TTC549 (cell line): ENCODE data around the gene RTKN2.
"Not testable (repeated sequence)": the region's sequence is repeated elsewhere in the genome, so short reads cannot be mapped to it uniquely, and the experiment has no call there.

Source experiments
- FAIRE-seq: peaks from 2 replicates; lab custom pipeline; 2012; peaks lifted over from hg19 to GRCh38; lab: Jason Lieb, UNC

RTKN2 gene

DNA sequence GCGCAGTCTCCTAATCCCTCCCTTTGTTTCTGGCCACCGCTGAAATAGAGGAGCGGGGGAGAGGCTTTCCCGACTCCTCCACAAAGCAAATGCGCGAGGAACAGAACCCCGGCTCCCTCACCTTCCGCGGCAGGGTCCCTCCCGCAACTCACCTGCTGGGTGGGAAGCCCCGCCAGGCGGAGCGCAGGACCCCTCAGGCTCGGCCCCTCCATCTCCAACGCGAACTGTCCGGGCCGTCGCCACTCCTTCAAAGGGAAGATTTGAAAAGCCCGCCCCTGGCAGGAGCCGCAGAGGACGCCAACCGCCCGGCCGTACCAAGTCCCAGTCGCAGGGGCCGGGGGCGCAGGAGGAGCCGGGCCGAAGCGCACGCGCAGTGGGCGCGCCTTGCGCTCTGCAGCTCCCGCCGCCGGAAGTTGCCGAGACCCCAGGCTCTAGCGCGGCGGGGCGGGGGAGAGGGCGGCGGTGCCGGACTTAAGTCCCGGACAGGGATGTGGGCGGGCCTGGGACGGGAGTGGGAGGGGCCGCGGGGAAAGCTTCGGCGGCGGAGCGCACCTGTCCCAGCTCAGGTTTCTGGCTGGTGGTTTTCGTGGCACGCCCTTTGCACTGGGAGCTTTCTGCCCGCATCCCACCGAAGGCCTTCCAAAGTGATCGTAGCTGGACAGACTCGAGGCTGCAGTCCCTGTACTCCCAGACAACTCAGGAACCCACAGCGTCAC is at the start of gene RTKN2:
TSS of gene RTKN2 (minus strand) at position 446 of the 716 bp plus-strand sequence. CDS start at position 212, 234 bp downstream.
- no peak for FAIRE-seq

DNA sequence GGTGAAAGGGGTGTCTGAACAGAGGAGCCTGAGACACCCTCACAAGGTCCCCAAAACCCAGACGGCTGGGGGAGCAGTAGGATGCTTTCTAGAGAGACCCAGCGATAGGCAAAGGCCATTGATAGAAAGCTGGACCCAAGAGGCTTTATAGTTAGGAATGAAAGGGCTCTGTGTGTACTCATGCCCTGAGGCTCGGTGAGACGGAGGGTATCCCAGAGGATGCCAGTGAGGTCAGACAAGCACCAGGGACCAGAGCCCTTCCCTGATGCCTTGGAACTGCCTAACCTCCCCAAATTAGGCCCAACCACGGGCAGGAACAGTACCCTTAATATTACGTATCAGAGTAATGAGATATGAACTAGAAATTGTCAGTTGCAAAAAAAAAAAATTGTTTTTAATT is 48.6 kb upstream of the RTKN2 start:
- no peak for FAIRE-seq

GRCh38 chr10:62309254-62309653 is 40.6 kb upstream of the RTKN2 start:
- FAIRE-seq, result no peak

GRCh38 chr10:62308101-62308500 is 39.5 kb upstream of the RTKN2 start:
- FAIRE-seq, result no peak

GRCh38 chr10:62307635-62308034 is 39.0 kb upstream of the RTKN2 start:
- FAIRE-seq, result no peak

DNA sequence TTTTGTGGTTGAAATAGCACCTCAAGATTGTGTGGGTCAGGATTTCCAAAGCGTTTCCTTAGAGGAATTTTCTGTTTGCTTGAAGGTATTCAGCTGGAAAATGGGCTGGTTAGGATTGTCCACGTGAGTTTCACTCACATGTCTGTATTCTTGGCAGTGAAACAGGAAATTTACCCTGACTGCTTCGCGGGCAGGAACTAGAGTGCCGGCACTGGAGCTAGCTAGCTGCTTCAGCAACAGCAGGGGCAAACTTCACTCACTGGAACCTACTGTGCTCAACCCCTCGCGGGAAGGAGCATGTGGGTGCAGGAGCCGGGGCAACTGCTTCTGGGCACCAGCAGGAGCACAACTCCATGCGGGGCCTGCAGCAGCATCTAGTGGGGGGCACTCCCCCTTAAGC is 38.0 kb upstream of the RTKN2 start:
- FAIRE-seq, result no peak

GRCh38 chr10:62305813-62306212 is 37.2 kb upstream of the RTKN2 start:
- FAIRE-seq, result no peak

- no peak for FAIRE-seq
Observed at GRCh38 chr10:62303922-62304321, 35.3 kb upstream of the RTKN2 start.

GRCh38 chr10:62302760-62303159 is 34.1 kb upstream of the RTKN2 start:
- no peak for FAIRE-seq

DNA sequence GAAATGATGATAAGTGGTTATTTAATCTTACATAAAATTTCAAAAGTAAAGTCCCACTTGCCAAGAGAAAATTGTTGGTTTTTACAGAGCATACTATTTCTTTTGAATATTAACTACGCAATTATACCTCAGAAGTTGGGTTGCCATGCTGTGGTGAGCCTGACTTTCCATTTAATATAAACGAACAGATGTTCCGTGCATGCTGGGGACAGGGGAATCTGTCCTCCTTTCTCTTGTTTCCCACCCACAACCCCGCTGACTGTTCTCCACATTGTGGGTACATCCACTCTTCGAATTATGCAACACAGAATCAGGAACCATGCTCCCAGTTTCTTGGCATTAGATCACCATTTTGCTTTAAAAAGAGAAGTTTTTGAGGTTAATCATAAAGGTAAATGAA is 29.2 kb upstream of the RTKN2 start:
- no peak for FAIRE-seq

DNA sequence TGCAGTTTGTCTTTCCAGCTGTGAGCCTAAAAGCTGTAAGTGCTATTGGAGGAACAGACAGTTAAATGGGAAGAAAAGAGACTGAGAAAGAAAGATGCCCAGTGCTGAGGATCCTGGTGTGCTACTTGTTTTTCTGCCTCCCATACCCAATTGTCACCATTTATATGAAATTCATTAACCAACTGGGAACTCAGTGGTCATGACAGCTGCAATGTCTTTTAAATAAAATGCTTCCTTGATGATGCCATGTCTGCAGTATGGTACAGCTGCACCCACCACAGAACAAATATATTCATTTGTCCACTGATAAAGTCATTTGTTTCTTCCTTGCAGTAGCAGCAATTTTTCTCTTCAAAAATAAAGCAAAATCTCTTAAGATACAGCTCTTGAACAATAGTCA is 15.6 kb upstream of the RTKN2 start:
- FAIRE-seq, result no peak

DNA sequence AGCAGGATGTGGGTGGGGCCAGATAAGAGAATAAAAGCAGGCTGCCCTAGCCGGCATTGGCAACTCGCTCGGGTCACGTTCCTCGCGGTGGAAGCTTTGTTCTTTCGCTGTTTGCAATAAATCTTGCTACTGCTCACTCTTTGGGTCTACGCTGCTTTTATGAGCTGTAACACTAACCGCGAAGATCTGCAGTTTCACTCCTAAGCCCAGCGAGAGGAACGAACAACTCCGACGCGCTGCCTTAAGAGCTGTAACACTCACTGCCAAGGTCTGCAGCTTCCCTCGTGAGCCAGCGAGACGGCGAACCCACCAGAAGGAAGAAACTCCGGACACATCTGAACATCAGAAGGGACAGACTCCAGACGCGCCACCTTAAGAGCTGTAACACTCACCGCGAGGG is 12.7 kb upstream of the RTKN2 start:
- not testable (repeated sequence) for FAIRE-seq

DNA sequence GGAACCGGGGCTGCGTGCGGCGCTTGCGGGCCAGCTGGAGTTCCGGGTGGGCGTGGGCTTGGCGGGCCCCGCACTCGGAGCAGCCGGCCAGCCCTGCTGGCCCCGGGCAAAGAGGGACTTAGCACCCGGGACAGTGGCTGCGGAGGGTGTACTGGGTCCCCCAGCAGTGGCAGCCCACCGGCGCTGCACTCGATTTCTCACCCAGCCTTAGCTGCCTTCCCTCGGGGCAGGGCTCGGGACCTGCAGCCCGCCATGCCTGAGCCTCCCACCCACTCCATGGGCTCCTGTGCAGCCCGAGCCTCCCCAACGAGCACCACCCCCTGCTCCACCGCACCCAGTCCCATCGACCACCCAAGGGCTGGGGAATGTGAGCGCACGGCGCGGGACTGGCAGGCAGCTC is 11.7 kb upstream of the RTKN2 start:
- FAIRE-seq, result not testable (repeated sequence)

DNA sequence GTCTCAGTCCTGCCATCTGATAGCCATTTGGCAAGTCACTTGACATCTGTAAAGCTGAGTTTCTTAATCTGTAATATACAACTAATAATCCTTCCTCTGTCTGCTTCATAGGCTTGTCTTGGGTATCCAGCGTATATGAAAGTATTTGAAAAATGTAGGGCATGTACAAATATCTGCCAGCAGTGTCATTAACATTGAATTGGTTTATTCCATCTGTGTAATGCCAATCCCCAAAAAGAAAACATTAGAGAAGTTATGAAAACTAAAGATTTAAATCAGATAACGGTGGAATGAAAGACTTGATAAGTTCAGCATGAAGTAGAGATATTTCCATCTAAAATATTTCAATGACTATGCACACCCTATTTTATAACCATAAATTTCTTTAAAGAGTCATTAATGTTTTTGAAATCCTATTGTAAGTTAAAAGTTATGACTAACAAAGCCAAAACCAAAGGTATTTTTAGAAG is 9.8 kb upstream of the RTKN2 start:
- FAIRE-seq, result no peak

DNA sequence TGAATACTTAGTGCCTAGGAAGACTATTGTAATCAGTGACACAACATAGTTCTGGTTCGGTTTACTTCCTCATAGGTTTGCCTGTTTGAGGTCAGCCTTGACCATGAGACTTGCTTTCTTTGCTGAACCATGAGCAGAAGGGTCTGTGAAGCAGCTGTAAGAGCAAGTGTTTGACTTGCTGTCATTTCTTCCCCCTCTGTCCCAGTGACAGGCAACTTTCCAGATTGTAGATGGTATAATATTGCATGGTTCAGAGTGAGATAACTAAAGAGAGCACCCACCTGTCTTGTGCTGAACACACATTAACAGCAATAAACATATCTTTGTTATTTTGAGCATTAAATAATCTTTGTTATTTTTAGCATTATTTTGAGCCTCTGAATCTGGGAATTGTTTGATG is 9.3 kb upstream of the RTKN2 start:
- no peak for FAIRE-seq

- FAIRE-seq, result no peak
Observed at GRCh38 chr10:62270020-62270419, 1.4 kb upstream of the RTKN2 start.

GRCh38 chr10:62268027-62268398 is 631 bp downstream of the RTKN2 start:
- no peak for FAIRE-seq

GRCh38 chr10:62266611-62267010 is 2.0 kb downstream of the RTKN2 start:
- FAIRE-seq, result no peak

- FAIRE-seq, result no peak
Observed at GRCh38 chr10:62266147-62266546, 2.5 kb downstream of the RTKN2 start.

- peak; percentile 92 for FAIRE-seq
Observed at GRCh38 chr10:62264702-62265436, 3.8 kb downstream of the RTKN2 start.

- FAIRE-seq, result no peak
Observed at GRCh38 chr10:62264126-62264525, 4.5 kb downstream of the RTKN2 start.

DNA sequence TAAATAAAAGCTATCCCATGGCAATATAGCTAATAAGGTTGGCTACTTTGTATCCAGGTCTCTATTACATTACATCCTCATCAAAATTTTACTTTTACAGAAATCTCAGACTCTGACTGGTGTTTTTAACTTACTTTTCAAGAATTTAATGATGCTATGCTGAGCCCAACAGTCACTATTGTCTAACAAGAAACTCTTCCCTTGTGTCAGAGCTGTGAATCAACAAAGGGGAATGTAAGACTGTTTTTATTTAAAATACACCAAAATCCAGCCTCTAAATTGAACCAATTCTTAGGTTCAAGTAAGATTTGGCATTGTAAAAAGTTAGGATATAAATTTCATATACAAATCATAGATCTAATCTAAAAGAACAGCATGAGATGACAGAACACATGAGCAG is 7.0 kb downstream of the RTKN2 start:
- no peak for FAIRE-seq

DNA sequence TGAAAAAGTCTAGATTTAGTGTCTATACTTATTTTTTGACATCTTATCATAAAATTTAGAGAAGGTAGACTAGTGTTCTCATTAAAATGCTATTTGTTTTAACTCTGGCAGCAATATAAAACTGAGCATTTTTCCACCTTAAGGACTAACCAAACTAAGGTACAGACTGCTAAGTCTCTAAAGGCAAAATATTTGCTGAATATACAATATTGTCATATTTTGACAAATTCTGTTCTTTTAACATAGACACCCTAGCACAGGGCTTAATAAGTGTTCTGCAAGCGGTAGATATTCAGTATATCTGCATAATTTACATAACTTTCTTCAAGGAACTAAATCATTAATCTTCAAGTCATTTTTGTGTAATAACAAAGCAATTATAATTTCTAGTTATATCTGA is 8.6 kb downstream of the RTKN2 start:
- no peak for FAIRE-seq

- no peak for FAIRE-seq
Observed at GRCh38 chr10:62259456-62259855, 9.2 kb downstream of the RTKN2 start.
